GM21825 (cell line): Measurements from ENCODE around the gene SIRT5.

Experiments used
- ATAC-seq: cut with Tn5 transposase; IDR thresholded peaks from one replicate; pipeline ENCODE4 v1.9.1; 2021; ENCODE audit warnings: mild to moderate bottlenecking, moderate library complexity; ENCODE audit not compliant: unreplicated experiment

SIRT5 gene

GRCh38 chr6:13629459-13630116, 55.2 kb downstream of the SIRT5 start:
- ATAC-seq: no peak

GRCh38 chr6:13630499-13630898, 56.1 kb downstream of the SIRT5 start:
- no peak for ATAC-seq

- no peak for ATAC-seq
Observed at GRCh38 chr6:13633343-13633742, 58.9 kb downstream of the SIRT5 start.

- no peak for ATAC-seq
Observed at GRCh38 chr6:13635948-13636658, 61.7 kb downstream of the SIRT5 start.

GRCh38 chr6:13638014-13638413, 63.6 kb downstream of the SIRT5 start:
- ATAC-seq: no peak

- no peak for ATAC-seq
Observed at GRCh38 chr6:13638626-13639025, 64.2 kb downstream of the SIRT5 start.

- ATAC-seq: no peak
Observed at GRCh38 chr6:13641315-13641714, 66.9 kb downstream of the SIRT5 start.

GRCh38 chr6:13643125-13643524, 68.7 kb downstream of the SIRT5 start:
- ATAC-seq: no peak

GRCh38 chr6:13648850-13649249, 74.4 kb downstream of the SIRT5 start:
- ATAC-seq: no peak

GRCh38 chr6:13649393-13649792, 75.0 kb downstream of the SIRT5 start:
- ATAC-seq: no peak

GRCh38 chr6:13653296-13653695, 78.9 kb downstream of the SIRT5 start:
- ATAC-seq: no peak

- no peak for ATAC-seq
Observed at GRCh38 chr6:13654496-13654895, 80.1 kb downstream of the SIRT5 start.

GRCh38 chr6:13655700-13656099, 81.3 kb downstream of the SIRT5 start:
- no peak for ATAC-seq

GRCh38 chr6:13660273-13660672, 85.9 kb downstream of the SIRT5 start:
- ATAC-seq: no peak

GRCh38 chr6:13660893-13661292, 86.5 kb downstream of the SIRT5 start:
- no peak for ATAC-seq

GRCh38 chr6:13661647-13662046, 87.2 kb downstream of the SIRT5 start:
- ATAC-seq: no peak

GRCh38 chr6:13662651-13663334, 88.4 kb downstream of the SIRT5 start:
- ATAC-seq: no peak

- no peak for ATAC-seq
Observed at GRCh38 chr6:13663986-13664385, 89.6 kb downstream of the SIRT5 start.
